Activated CD8-positive, alpha-beta memory T cell treated with anti-CD3 and anti-CD28 coated beads, Interleukin-2, amount 10 ng/mL, durations not matched to agents 7 days and 5 days (primary cell): ENCODE results near the gene MTMR8. TPM values are rescaled to one million over a fixed set of nuclear protein-coding genes. Genes with fewer than 3 reads are reported as not detected.

Experiments
- ATAC-seq: fragments of 150-1000 bp; cut with Tn5 transposase; one replicate; pipeline ENCODE4 v1.10.0; 2021; ENCODE audit warnings: moderate library complexity
- CTCF ChIA-PET: fragments of 350-600 bp; sonication (Branson Sonifier 250); formaldehyde crosslinking; loops from one replicate; lab custom pipeline; 2021; ENCODE audit warnings: antibody characterized with exemption; lab: Charles Lee
- DNase-seq: peaks from one replicate; pipeline ENCODE4 v3.0.0-alpha.2; 2020
- H3K27ac Mint-ChIP-seq: one replicate; pipeline ENCODE4 v1.8.0; 2021; ENCODE audit warnings: mild to moderate bottlenecking, mixed read lengths
- H3K27me3 Mint-ChIP-seq: one replicate; pipeline ENCODE4 v1.8.0; 2021; ENCODE audit warnings: mixed read lengths
- H3K36me3 Mint-ChIP-seq: one replicate; pipeline ENCODE4 v1.8.0; 2021; ENCODE audit warnings: mild to moderate bottlenecking, mixed read lengths
- H3K4me1 Mint-ChIP-seq: one replicate; pipeline ENCODE4 v1.8.0; 2021; ENCODE audit warnings: mixed read lengths
- H3K4me3 Mint-ChIP-seq: one replicate; pipeline ENCODE4 v1.8.0; 2021; ENCODE audit warnings: mild to moderate bottlenecking, moderate library complexity, mixed read lengths
- H3K9me3 Mint-ChIP-seq: one replicate; pipeline ENCODE4 v1.8.0; 2022; ENCODE audit warnings: low read depth, mixed read lengths
- total RNA-seq, 2 experiments: library from RNA; stranded (reverse); gene quantifications; one replicate each; pipeline ENCODE4 v1.2.3, GENCODE V29; 2021

The MTMR8 gene
- total RNA-seq, 2 experiments from 2014 or later, result 4.5 to 4.6 TPM

DNA sequence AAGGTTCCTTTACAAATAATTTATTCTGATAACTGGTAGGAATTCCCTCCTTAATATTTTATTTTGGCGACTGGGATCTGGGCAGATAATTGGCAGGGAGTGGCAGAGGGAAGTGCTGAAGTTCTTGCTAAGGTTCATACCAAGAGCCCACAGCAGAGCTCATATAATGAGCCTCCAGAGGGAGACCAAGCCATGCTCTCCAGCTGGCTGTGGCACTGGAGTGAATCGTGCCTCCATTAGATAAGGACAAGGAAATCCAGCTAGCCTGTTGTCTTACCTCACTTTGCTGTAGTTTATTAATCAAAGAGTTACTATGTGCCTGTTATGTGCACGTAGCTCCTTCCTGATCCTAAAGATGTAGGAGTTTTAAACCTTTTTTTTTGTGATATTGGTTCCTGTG is 166.1 kb downstream of the MTMR8 start:
- no peak overlapping the region for H3K4me3 Mint-ChIP-seq

More for the DNA sequence above, 166.1 kb downstream of the MTMR8 start:
- Mint-ChIP-seq H3K9me3 (no peaks in the 10 kb centered on the region), H3K27ac (no peak overlapping the region), H3K36me3 (no peaks in the 10 kb centered on the region), H3K27me3 (no peaks in the 10 kb centered on the region), H3K4me1 (peaks cover 1% of the 10 kb centered on the region)
- CTCF ChIA-PET, result no interaction called here
- DNase-seq (no peak), ATAC-seq (no peak)

Other genes starting within 250 kb of the MTMR8 start
- gene AMER1, start 189.7 kb downstream of the MTMR8 start, total RNA-seq, result 1 to 10 TPM; 3.6 to 4.1 TPM
- under 1 TPM in 1 of 2 experiments, not detected in 1; 0.33 TPM for gene ASB12, start 164.8 kb downstream of the MTMR8 start, total RNA-seq